Left lung (tissue), 10 donors: ENCODE results near the gene SZRD1. TPM values are rescaled to one million over a fixed set of nuclear protein-coding genes. Genes with fewer than 3 reads are reported as not detected.

Experiments
- ATAC-seq: fragments of 200-7000 bp; cut with Tn5 transposase; one replicate; pipeline ENCODE4 v1.9.1; 2020; ENCODE audit warnings: moderate library complexity
- DNase-seq, 4 donors: peaks; one replicate each; pipeline ENCODE4 v3.0.0-alpha.2; 2013 to 2020
- H3K27ac ChIP-seq, 2 donors: fragments of 200-600 bp; sonication (generic) in 1 of 2; one replicate each; pipeline versions ENCODE4 v1.5.0 to v1.8.0; 2020 to 2021
- H3K27me3 ChIP-seq, 2 donors: fragments of 200-600 bp; sonication (generic) in 1 of 2; one replicate each; pipeline versions ENCODE4 v1.5.0 to v1.8.0; 2020 to 2021
- H3K36me3 ChIP-seq, 2 donors: fragments of 200-600 bp; sonication (generic) in 1 of 2; one replicate each; pipeline versions ENCODE4 v1.5.0 to v1.8.0; 2020 to 2021
- H3K4me1 ChIP-seq, 2 donors: fragments of 200-600 bp; one replicate each; pipeline ENCODE4 v1.8.0; 2021
- H3K4me3 ChIP-seq, 2 donors: fragments of 200-600 bp; sonication (generic) in 1 of 2; one replicate each; pipeline versions ENCODE4 v1.5.0 to v1.8.0; 2020 to 2021; ENCODE audit warnings: mild to moderate bottlenecking in 1 of 2
- H3K9me3 ChIP-seq, 2 donors: fragments of 200-600 bp; sonication (generic) in 1 of 2; one replicate each; pipeline versions ENCODE4 v1.5.0 to v1.8.0; 2020 to 2021
- CTCF ChIP-seq, 2 donors: fragments of 200-600 bp; sonication (generic) in 1 of 2; IDR thresholded peaks; one replicate each; pipeline versions ENCODE4 v1.5.0 to v1.8.0; 2021; ENCODE audit warnings: antibody characterized with exemption in 2 of 2
- intact Hi-C, 2 donors: fragments of 100-400 bp; cut with DNase I; formaldehyde crosslinking; loops; one replicate each; pipeline versions ENCODE4 v1.11.2 to v1.14.2; 2022
- polyA plus RNA-seq, 6 donors: library from polyadenylated mRNA; unstranded; fragments of 120-200 nt; gene quantifications; one replicate each; pipeline ENCODE4 v1.2.1, GENCODE V29; 2013; ENCODE audit not compliant: insufficient read length in 6 of 6
- total RNA-seq, 2 donors: library from RNA; stranded (reverse); fragmentation: NEBNext Ultra II Directional; extraction: Animal tissue kit (Norgen Biotek cat#: 25700); gene quantifications; one replicate each; pipeline ENCODE4 v1.2.1, GENCODE V29; 2021
- donor health status: DM: no; HTN: yes; CAD: no.
- donor health status: DM: no; HTN: no; CAD: no.

Gene SZRD1
- total and polyA plus RNA-seq, 8 donors = 69.9 to 134 (median 94.9) TPM

- H3K4me1 ChIP-seq = peaks cover 6 to 24% of the 10 kb centered on the region in 2 donors
- H3K4me3 ChIP-seq = no peak overlapping the region
- H3K36me3 ChIP-seq = peaks cover 0 to 95% of the 10 kb centered on the region in 2 donors
- intact Hi-C loops = no loop called here
- ATAC-seq = no peak
- no peaks in the 10 kb centered on the region for H3K27me3 ChIP-seq
- no peak overlapping the region for H3K27ac ChIP-seq
- no peaks in the 10 kb centered on the region for H3K9me3 ChIP-seq
- no peak for DNase-seq
- no peak for TF ChIP-seq CTCF (IDR thresholded peaks at IDR 0.05)
Measured at GRCh38 chr1:16447641-16448040, 80.6 kb downstream of the SZRD1 start.

Other genes with a start within 250 kb of the SZRD1 start
- gene EPHA2, start 211.2 kb upstream of the SZRD1 start, total RNA-seq = 10 to 100 TPM; 36.9 to 62.6 TPM
- 10 to 100 TPM; 12.6 to 38.3 (median 29.5) TPM for gene EPHA2, start 211.2 kb upstream of the SZRD1 start, polyA plus RNA-seq
- gene ARHGEF19, start 154.6 kb upstream of the SZRD1 start, total RNA-seq = 10 to 100 TPM; 10.4 to 13.1 TPM
- 10 to 100 TPM; 52.9 to 67.7 (median 59.6) TPM for gene ARHGEF19, start 154.6 kb upstream of the SZRD1 start, polyA plus RNA-seq
- 1 to 10 TPM; 5.6 to 8.9 TPM for gene CPLANE2, start 130.1 kb upstream of the SZRD1 start, total RNA-seq
- 1 to 10 TPM; 3.9 to 6.0 (median 4.9) TPM for gene CPLANE2, start 130.1 kb upstream of the SZRD1 start, polyA plus RNA-seq
- 10 to 100 TPM; 18.8 to 19.5 TPM for gene FBXO42, start 14.8 kb upstream of the SZRD1 start, total RNA-seq
- 10 to 100 TPM; 20.3 to 22.4 (median 21.5) TPM for gene FBXO42, start 14.8 kb upstream of the SZRD1 start, polyA plus RNA-seq
- gene SPATA21, start 70.2 kb downstream of the SZRD1 start, total RNA-seq = not detected
- under 1 TPM; 0.14 to 0.46 (median 0.25) TPM for gene SPATA21, start 70.2 kb downstream of the SZRD1 start, polyA plus RNA-seq
- gene NECAP2, start 73.5 kb downstream of the SZRD1 start, total RNA-seq = 10 to 100 TPM; 69.5 to 73.5 TPM
- gene NECAP2, start 73.5 kb downstream of the SZRD1 start, polyA plus RNA-seq = 10 to 100 TPM; 73.8 to 84.1 (median 78.5) TPM
- 1,000 to 10,000 TPM; 2,748 to 3,444 TPM for gene RNU1-1, start 147.0 kb downstream of the SZRD1 start, total RNA-seq
- gene RNU1-1, start 147.0 kb downstream of the SZRD1 start, polyA plus RNA-seq = 1 to 10 TPM; 1.5 to 9.4 (median 2.1) TPM
- gene NBPF1, start 246.3 kb downstream of the SZRD1 start, total RNA-seq = 10 to 100 TPM; 35.2 to 40.1 TPM
- gene NBPF1, start 246.3 kb downstream of the SZRD1 start, polyA plus RNA-seq = 100 to 1,000 TPM in 5 of 6 donors, 10 to 100 TPM in 1; 98.9 to 125 (median 109) TPM